HepG2 (cell line): ENCODE data around the gene RMI2. TPM values are rescaled to one million over a fixed set of nuclear protein-coding genes. Genes with fewer than 3 reads are reported as not detected.

Source experiments
- AGO1 ChIP-seq: fragments of 200-400 bp; formaldehyde crosslinking; IDR thresholded peaks from 2 replicates; pipeline ENCODE4 v1.6.1; 2017; ENCODE audit warnings: mild to moderate bottlenecking, low read depth, low read length, moderate library complexity; ENCODE audit not compliant: poor library complexity, severe bottlenecking
- BORCS8-MEF2B ChIP-seq: sonication (generic); formaldehyde crosslinking; IDR thresholded peaks from 2 replicates; pipeline ENCODE4 v1.8.0; 2022; ENCODE audit warnings: mild to moderate bottlenecking, missing genetic modification reagents
- GABPB1 ChIP-seq: IDR thresholded peaks from 2 replicates; pipeline ENCODE4 v1.6.1; 2016; ENCODE audit warnings: mild to moderate bottlenecking, missing genetic modification reagents, moderate library complexity, missing compliant biosample characterization
- MAF1 ChIP-seq: sonication (generic); formaldehyde crosslinking; IDR thresholded peaks from 2 replicates; pipeline ENCODE4 v1.5.0; 2020; ENCODE audit warnings: missing genetic modification reagents, borderline replicate concordance
- MBD4 ChIP-seq: IDR thresholded peaks from 2 replicates; pipeline ENCODE4 v1.6.1; 2012; ENCODE audit warnings: low read length, inconsistent platforms, borderline replicate concordance
- MED13 ChIP-seq: sonication (generic); formaldehyde crosslinking; IDR thresholded peaks from 2 replicates; pipeline ENCODE4 v1.5.0; 2020; ENCODE audit warnings: missing genetic modification reagents
- MTF2 ChIP-seq: sonication (generic); formaldehyde crosslinking; IDR thresholded peaks from 2 replicates; pipeline ENCODE4 v1.5.0; 2020; ENCODE audit warnings: missing genetic modification reagents, borderline replicate concordance
- MYNN ChIP-seq: sonication (generic); formaldehyde crosslinking; IDR thresholded peaks from 2 replicates; pipeline ENCODE4 v1.4.0; 2020; ENCODE audit warnings: mild to moderate bottlenecking, low read depth, missing genetic modification reagents
- NCOA5 ChIP-seq: sonication (generic); formaldehyde crosslinking; IDR thresholded peaks from 2 replicates; pipeline ENCODE4 v1.4.0; 2020; ENCODE audit warnings: missing genetic modification reagents
- POLR2A ChIP-seq, 2 experiments: IDR thresholded peaks; 2 replicates each; pipeline ENCODE4 v1.6.1; 2011; ENCODE audit warnings: low read depth in 2 of 2, low read length in 2 of 2, mild to moderate bottlenecking in 1 of 2, moderate library complexity in 1 of 2; ENCODE audit not compliant: insufficient read depth in 1 of 2
- TBP ChIP-seq: sonication (generic); formaldehyde crosslinking; IDR thresholded peaks from 2 replicates; pipeline ENCODE4 v1.5.0; 2020; ENCODE audit warnings: missing genetic modification reagents
- ZNF20 ChIP-seq: sonication (generic); formaldehyde crosslinking; IDR thresholded peaks from 2 replicates; pipeline ENCODE4 v1.4.0; 2020; ENCODE audit warnings: mild to moderate bottlenecking, moderate library complexity, missing genetic modification reagents
- ZNF224 ChIP-seq: sonication (generic); formaldehyde crosslinking; IDR thresholded peaks from 2 replicates; pipeline ENCODE4 v1.5.0; 2020; ENCODE audit warnings: mild to moderate bottlenecking, missing genetic modification reagents
- ZNF232 ChIP-seq: sonication (generic); formaldehyde crosslinking; IDR thresholded peaks from 2 replicates; pipeline ENCODE4 v1.4.0; 2020; ENCODE audit warnings: missing genetic modification reagents, borderline replicate concordance
- ZNF432 ChIP-seq: sonication (generic); formaldehyde crosslinking; IDR thresholded peaks from 2 replicates; pipeline ENCODE4 v1.5.0; 2020; ENCODE audit warnings: missing genetic modification reagents, mild to moderate bottlenecking, borderline replicate concordance
- ZNF549 ChIP-seq: sonication (generic); formaldehyde crosslinking; IDR thresholded peaks from 2 replicates; pipeline ENCODE4 v1.5.0; 2020; ENCODE audit warnings: missing genetic modification reagents
- polyA plus RNA-seq, 8 experiments: library from polyadenylated mRNA; depleted of rRNA in 3 of 8; stranded (reverse) in 7 of 8; unstranded in 1 of 8; fragments of >200 nt; fragmentation: Illumina TruSeq in 4 of 8; extraction: Trizol in 4 of 8; gene quantifications; 2 replicates each; pipeline versions ENCODE4 v1.2.1 to v1.2.3, GENCODE V29; 2011 to 2016; ENCODE audit warnings: low read depth in 4 of 8, missing spikeins in 1 of 8, mixed read lengths in 1 of 8; ENCODE audit not compliant: insufficient read depth in 1 of 8
- total RNA-seq, 5 experiments: library from RNA; depleted of rRNA; stranded (reverse); fragments of >200 nt; fragmentation: Illumina TruSeq; extraction: Trizol; gene quantifications; 2 replicates each; pipeline ENCODE4 v1.2.3, GENCODE V29; 2016; ENCODE audit warnings: low read depth in 1 of 5
- TF ChIP-seq, protein P1 (sequence below): sonication (generic); formaldehyde crosslinking; IDR thresholded peaks from 2 replicates; pipeline ENCODE4 v1.4.0; 2020; ENCODE audit warnings: mild to moderate bottlenecking, missing genetic modification reagents
- TF ChIP-seq, protein P2 (sequence below): fragments of 450-650 bp; IDR thresholded peaks from 2 replicates; pipeline ENCODE4 v1.6.1; 2017
- TF ChIP-seq, protein P3 (sequence below): sonication (generic); formaldehyde crosslinking; IDR thresholded peaks from 2 replicates; pipeline ENCODE4 v1.5.0; 2020; ENCODE audit warnings: mild to moderate bottlenecking, missing genetic modification reagents

RMI2 gene
- total and polyA plus RNA-seq, 2 of the 13 experiments (the other 11 are each of a cell fraction or from before 2014, with no cell fraction given), result 24.5 to 55.7 TPM

DNA sequence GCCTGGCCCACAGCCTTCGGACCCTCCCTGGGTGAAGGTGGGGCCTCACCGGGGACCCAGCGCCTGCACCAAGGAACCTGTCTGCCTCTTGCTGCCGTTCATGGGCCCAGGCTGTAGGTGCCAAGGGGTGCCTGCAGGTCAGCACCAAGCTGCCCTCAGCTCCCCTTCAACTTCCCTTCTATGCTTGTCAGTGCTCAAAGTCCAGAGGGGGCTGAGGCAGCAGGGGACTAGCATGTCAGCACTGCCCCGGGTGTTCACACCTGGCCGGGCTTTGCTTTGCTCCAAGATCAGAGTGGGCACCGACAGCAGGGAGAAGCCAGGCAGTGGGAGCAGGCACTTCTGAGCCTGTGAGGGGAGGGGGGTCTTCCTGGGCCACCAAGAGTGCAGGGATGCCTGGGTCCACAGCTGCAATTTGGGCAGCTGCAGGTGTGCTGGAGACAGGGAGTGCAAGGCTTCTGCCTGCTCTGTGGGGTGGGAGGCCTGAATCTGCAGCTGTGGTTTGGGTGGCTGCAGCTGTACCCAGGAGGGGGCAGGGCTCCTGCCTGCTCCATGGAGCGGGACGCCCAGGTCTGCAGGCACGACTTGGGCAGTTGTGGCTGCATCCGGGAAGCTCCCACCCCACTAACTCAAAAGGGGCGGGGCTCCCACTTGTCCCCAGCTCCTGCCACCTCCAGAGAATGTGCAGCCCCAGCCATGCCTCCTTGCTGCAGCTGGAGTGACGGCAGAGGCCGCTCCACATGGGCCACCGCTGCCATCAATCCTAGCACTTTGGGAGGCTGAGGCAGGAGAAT is 36.6 kb upstream of the RMI2 start (continued):
- TF ChIP-seq MBD4, result no peak
- no peak for TF ChIP-seq MED13 (CRISPR knock-in tag)
- 0 out of 2 replicates have a peak, but pooled peaks have one; percentile 20 for TF ChIP-seq MAF1
- no peak for TF ChIP-seq ZNF224 (CRISPR knock-in tag)
- TF ChIP-seq BORCS8-MEF2B (CRISPR knock-in tag), result 0 out of 2 replicates have a peak, but pooled peaks have one; percentile 49
- TF ChIP-seq NCOA5 (CRISPR knock-in tag), result no peak
- peak in 1 of 2 experiments; percentile 56; a peak in 2 of 4 replicates for TF ChIP-seq POLR2A (IDR thresholded peaks at IDR 0.05; ENCODE audit: insufficient read depth in 1 of 2, low read depth in 2 of 2, low read length in 2 of 2)
- TF ChIP-seq GABPB1 (CRISPR knock-in tag), result 0 out of 2 replicates have a peak, but pooled peaks have one; percentile 61
- TF ChIP-seq ZNF232, result no peak
- TF ChIP-seq MTF2 (CRISPR knock-in tag), result no peak
- TF ChIP-seq, protein P1, sequence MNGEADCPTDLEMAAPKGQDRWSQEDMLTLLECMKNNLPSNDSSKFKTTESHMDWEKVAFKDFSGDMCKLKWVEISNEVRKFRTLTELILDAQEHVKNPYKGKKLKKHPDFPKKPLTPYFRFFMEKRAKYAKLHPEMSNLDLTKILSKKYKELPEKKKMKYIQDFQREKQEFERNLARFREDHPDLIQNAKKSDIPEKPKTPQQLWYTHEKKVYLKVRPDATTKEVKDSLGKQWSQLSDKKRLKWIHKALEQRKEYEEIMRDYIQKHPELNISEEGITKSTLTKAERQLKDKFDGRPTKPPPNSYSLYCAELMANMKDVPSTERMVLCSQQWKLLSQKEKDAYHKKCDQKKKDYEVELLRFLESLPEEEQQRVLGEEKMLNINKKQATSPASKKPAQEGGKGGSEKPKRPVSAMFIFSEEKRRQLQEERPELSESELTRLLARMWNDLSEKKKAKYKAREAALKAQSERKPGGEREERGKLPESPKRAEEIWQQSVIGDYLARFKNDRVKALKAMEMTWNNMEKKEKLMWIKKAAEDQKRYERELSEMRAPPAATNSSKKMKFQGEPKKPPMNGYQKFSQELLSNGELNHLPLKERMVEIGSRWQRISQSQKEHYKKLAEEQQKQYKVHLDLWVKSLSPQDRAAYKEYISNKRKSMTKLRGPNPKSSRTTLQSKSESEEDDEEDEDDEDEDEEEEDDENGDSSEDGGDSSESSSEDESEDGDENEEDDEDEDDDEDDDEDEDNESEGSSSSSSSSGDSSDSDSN, result peak; percentile 80
- no peak for TF ChIP-seq ZNF20
- TF ChIP-seq MYNN (CRISPR knock-in tag), result no peak
- TF ChIP-seq, protein P2, sequence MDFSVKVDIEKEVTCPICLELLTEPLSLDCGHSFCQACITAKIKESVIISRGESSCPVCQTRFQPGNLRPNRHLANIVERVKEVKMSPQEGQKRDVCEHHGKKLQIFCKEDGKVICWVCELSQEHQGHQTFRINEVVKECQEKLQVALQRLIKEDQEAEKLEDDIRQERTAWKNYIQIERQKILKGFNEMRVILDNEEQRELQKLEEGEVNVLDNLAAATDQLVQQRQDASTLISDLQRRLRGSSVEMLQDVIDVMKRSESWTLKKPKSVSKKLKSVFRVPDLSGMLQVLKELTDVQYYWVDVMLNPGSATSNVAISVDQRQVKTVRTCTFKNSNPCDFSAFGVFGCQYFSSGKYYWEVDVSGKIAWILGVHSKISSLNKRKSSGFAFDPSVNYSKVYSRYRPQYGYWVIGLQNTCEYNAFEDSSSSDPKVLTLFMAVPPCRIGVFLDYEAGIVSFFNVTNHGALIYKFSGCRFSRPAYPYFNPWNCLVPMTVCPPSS, result no peak
- no peak; the same call in 1 of the 2 replicates for TF ChIP-seq ZNF549 (CRISPR knock-in tag)
- TF ChIP-seq ZNF432, result no peak
- TF ChIP-seq, protein P3, sequence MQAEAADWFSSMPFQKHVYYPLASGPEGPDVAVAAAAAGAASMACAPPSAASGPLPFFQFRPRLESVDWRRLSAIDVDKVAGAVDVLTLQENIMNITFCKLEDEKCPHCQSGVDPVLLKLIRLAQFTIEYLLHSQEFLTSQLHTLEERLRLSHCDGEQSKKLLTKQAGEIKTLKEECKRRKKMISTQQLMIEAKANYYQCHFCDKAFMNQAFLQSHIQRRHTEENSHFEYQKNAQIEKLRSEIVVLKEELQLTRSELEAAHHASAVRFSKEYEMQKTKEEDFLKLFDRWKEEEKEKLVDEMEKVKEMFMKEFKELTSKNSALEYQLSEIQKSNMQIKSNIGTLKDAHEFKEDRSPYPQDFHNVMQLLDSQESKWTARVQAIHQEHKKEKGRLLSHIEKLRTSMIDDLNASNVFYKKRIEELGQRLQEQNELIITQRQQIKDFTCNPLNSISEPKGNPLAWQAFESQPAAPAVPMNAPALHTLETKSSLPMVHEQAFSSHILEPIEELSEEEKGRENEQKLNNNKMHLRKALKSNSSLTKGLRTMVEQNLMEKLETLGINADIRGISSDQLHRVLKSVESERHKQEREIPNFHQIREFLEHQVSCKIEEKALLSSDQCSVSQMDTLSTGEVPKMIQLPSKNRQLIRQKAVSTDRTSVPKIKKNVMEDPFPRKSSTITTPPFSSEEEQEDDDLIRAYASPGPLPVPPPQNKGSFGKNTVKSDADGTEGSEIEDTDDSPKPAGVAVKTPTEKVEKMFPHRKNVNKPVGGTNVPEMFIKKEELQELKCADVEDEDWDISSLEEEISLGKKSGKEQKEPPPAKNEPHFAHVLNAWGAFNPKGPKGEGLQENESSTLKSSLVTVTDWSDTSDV (CRISPR knock-in tag), result peak; percentile 97
- no peak for TF ChIP-seq TBP
- TF ChIP-seq AGO1, result no peak
